Right hindlimb (tissue), 1 donor: Measurements from ENCODE around the gene MYH7B.
A peak's percentile ranks its signal among the peaks of the same experiment; 100 is the strongest.

Experiments
- DNase-seq: peaks from one replicate; pipeline ENCODE4 v3.0.0-alpha.2; 2018

The MYH7B gene

DNA sequence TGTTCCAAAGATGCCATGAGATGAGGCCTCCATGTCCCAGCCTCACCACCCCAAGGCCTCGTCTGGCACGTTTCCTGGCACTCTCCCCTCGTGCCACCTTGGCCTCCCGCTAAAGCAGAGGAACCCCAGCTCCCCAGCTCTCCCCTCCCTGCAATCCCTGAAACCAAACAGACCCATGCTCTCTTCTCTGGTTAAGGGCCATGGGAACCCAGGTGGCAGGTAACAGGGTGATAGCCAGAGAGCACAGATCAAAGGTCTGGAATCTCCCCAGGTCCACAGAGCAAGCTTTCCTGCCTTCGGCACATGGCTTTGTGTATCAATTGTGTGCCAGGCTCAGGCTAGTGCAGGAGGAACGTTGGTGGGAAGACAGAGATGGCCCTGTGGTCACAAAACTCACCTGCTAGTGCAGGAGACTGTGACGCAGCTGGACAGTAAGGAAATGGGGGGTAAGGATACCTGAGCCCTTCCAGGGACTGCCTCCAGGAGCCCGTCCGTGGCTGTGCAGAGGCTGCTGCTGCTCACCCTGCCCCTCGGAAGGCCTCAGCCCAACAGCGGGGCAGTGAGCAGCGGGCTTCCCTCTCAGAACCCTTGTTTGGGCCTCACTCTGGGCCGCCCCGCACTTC, 39.0 kb downstream of the MYH7B start:
- no peak for DNase-seq

- no peak for DNase-seq
Observed at GRCh38 chr20:34995192-34995591, 39.5 kb downstream of the MYH7B start.

DNA sequence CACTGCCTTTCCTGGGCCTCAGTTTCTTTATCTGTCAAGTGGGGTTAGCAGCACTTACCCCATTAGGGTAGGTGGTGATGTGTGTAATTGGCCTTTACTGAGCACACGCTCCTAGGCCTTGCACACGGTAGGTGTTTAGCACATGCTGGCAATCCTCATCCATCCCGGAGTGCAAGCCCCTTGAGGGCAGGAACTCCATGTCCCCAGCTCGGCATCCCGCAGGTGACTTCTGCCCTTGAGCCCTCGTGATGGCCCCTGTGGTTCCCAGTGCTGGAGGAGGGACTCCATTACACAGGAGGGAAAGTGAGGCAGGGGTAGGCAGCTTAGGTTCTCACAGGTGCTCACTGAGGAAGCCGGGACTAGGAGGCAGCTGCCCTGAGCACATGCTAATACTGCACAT, 40.0 kb downstream of the MYH7B start:
- no peak for DNase-seq

DNA sequence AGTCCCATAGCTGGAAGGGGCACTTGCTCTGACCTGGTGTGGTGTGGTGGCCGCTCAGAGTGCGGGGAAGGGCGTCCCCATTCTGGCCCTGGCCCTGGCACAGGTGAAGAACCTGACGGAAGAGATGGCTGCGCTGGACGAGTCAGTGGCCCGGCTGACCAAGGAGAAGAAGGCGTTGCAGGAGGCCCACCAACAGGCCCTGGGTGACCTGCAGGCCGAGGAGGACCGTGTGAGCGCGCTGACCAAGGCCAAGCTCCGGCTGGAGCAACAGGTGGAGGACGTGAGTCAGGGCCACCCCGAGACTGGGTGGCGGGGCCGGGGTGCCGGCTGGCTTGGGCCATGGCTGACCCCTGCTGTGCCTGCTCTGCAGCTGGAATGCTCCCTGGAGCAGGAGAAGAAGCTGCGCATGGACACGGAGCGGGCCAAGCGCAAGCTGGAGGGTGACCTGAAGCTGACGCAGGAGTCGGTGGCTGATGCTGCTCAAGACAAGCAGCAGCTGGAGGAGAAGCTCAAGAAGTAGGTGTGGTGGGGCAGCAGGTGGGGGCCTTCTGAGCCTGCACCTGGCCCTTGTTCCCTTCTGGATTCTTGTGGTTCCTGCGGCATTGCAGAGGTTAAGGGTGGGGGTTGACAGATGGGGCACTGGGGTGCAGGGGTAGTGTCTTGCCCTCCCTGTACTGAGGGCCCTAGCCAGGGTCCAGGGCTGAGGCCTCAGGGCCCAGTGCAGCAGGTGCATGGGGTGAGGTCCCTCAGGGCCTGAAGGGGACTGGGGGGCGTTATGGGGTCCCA, 40.8 kb downstream of the MYH7B start:
- DNase-seq = no peak

DNA sequence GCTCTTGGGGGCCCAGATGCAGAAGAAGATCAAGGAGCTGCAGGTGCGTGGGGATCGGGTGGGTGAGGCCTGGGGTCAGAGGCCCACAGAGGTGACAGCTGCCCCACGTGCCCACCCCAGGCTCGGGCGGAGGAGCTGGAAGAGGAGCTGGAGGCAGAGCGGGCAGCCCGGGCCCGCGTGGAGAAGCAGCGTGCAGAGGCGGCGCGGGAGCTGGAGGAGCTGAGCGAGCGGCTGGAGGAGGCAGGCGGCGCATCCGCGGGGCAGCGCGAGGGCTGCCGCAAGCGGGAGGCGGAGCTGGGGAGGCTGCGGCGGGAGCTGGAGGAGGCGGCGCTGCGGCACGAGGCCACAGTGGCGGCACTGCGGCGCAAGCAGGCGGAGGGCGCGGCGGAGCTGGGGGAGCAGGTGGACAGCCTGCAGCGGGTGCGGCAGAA, 41.5 kb downstream of the MYH7B start:
- DNase-seq = peak; percentile 73

GRCh38 chr20:34997774-34998173, 42.1 kb downstream of the MYH7B start:
- DNase-seq = no peak

- DNase-seq = no peak
Observed at GRCh38 chr20:34998331-34998950, 42.8 kb downstream of the MYH7B start.

DNA sequence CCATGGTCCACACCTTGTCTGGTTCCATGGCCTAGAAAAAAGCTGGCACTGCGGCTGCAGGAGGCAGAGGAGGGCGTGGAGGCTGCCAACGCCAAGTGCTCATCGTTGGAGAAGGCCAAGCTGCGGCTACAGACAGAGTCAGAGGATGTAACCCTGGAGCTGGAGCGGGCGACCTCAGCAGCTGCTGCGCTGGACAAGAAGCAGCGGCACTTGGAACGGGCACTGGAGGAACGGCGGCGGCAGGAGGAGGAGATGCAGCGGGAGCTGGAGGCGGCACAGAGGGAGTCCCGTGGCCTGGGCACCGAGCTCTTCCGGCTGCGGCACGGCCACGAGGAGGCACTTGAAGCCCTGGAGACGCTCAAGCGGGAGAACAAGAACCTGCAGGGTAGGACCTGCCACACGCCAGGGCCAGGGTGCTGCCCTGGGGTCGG, 43.4 kb downstream of the MYH7B start:
- DNase-seq = no peak

GRCh38 chr20:34999782-35000181, 44.1 kb downstream of the MYH7B start:
- DNase-seq = no peak

DNA sequence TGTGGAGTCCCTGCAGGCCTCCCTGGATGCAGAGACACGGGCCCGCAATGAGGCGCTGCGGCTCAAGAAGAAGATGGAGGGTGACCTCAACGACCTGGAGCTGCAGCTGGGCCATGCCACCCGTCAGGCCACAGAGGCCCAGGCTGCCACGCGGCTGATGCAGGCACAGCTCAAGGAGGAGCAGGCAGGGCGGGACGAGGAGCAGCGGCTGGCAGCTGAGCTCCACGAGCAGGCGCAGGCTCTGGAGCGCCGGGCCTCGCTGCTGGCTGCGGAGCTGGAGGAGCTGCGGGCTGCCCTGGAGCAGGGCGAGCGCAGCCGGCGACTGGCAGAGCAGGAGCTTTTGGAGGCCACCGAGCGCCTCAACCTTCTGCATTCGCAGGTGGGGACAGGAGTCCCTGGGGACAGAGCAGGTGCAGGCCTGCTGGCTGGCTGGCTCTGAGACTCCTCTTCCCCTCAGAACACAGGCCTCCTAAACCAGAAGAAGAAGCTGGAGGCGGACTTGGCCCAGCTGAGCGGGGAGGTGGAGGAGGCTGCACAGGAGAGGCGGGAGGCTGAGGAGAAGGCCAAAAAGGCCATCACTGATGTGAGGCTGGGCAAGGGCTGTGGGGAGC, 44.7 kb downstream of the MYH7B start:
- DNase-seq = no peak

- no peak for DNase-seq
Observed at GRCh38 chr20:35000922-35001595, 45.4 kb downstream of the MYH7B start.

- DNase-seq = no peak
Observed at GRCh38 chr20:35001596-35002362, 46.1 kb downstream of the MYH7B start.

DNA sequence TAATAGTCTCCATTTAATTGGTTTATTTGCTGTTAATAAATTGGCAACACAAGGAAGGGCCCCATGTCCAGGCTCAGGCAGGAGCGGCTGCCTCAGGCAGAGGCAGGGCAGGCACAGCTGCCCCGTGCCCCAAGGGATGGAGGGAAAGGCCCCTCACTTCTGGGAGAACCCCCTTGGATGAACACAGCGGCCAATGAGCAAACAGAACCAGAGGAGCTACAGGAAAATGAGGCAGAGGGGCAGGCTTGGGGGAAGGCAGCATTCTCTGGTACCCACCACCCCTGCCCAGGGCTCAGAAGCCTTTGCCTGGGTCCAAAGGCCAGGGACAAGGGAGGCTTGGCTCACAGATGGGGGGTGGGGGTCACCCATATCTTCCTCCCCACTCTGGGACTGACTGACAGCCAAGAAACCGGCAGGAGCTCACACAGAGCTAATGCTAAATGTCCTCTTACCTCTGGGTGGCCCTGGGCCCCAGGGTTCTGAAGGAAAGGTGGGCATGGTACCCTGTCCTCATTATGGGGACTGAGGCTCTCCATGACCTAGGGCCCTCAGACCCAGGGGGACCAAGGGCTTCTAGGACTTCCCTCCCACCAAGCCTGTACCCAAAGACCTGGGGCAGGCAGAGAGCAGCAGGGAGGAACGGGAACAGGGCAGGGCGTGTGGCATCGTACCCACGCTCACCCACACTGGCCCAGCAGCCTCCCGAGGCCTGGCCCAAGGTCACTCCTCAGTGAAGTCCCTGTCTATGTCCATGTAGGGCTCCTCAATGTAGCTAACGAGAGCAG, 47.0 kb downstream of the MYH7B start:
- DNase-seq = peak; percentile 17

DNA sequence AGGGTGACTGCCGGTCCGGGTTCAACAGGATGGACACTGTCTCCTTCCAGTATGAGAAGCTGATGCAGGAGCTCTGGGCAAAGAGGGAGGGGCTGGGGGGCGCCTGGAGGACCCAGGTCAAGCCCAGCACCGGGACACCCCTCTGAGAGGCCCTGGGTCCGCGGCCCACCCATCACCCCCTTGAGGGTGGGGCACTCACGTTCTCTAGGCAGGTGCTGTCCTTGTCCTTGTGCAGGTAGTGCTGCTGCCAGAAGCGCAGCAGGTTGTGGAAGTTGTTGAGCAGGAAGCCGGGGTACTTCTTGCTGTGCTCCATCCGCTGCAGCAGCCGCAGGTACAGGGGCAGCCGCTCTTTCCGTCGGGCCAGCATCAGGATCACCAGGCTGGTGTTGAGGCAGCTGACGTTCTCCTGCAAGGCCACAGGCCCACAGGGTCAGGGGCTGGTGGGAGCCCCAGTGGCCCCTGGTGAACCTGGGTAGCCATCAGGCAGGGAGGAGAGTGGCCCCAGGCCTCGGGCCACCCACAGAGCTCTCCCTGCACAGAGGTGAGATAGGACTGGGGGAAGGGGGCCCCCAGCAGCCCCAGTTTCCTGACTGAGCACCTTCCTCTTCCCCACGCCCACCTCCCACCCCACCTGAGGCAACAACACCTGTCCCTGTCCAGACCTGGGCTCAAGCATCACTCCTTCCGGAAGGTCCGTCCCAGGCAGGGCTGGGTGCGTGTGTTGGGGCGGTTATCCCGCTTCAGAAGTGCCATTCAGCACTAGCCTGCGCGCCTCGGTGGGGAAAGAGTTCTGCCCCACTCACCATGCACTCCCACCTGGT, 47.8 kb downstream of the MYH7B start:
- peak; percentile 13 for DNase-seq

DNA sequence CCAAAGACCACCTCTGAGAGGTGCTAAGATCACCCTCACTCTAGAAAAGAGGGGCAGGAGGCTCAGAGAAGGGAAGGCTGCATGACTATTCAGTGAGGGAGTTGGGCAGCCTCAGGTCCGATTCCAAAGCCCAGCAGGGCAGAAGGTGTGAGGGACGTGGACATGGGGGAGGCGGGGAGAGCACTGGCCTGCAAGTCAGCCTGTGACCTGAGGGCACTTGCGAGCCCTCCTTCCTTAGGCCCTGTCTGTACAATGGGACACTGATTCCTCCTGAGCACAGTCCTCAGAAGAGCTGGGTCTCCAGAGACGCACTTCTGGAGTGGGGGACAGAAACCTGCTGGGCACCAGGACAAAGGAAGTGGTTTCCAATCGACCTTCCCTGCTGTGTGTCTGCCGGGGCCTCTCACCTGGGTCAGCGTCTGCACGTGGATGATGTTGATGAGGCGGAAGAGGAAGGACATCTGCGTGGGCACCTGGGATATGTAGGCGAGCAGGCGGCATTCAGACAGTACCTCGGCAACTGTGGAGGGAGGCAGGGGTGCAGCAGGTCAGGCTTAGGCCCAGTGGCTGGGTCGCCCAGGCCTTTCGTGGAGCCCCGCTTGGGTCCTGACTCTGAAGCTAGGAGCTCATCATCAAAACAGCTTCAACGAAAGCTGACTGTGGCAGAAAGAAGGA, 48.5 kb downstream of the MYH7B start:
- DNase-seq = peak; percentile 15

- peak; percentile 6 for DNase-seq
Observed at GRCh38 chr20:35004749-35005462, 49.2 kb downstream of the MYH7B start.
